Spleen (tissue), 7 donors: ENCODE data around the gene SLC4A4.

Experiments
- POLR2AphosphoS5 ChIP-seq, 3 donors: sonication (generic); formaldehyde crosslinking; IDR thresholded peaks; one replicate each; pipeline ENCODE4 v1.5.1; 2017; ENCODE audit warnings: antibody characterized with exemption in 3 of 3
- TF ChIP-seq, protein P1 (sequence below), 11 experiments: fragments of 200-600 bp in 7 of 11; fragments of 450-650 bp in 4 of 11; sonication (generic) in 4 of 11; IDR thresholded peaks in 8 of 11; conservative IDR thresholded peaks in 3 of 11; 1 replicate in 7 of 11; 2 replicates in 4 of 11; pipeline versions ENCODE4 v1.4.0 to v1.8.0; 2016 to 2021; ENCODE audit warnings: antibody characterized with exemption in 11 of 11, inconsistent platforms in 4 of 11, mild to moderate bottlenecking in 1 of 11
- donor health status: DM: no; HTN: no; CAD: no; lungs with moderate emphysema.
- donor health status: DM: no; HTN: no; CAD: no.
- donor health status: DM: no; HTN: no; CAD: no.

DNA sequence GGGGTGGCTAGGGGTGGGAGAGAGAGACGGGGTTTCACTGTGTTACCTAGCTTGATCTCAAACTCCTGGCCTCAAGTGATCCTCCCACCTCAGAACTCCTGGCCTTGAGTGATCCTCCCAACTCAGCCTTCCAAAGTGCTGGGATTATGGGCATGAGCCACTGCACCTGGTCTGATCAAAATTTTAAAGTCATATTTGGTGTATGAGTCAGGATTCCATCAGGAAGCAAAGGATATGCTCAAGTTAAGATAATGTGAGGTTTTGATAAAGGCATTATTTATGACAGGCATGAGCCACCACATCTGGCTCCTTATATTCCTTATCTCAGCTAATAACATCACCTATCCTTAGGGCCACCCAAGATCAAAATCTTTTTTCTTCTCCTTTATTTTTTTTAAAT, 182.0 kb downstream of the SLC4A4 start:
- no peak for TF ChIP-seq POLR2AphosphoS5 (IDR thresholded peaks at IDR 0.05)
- TF ChIP-seq, protein P1, sequence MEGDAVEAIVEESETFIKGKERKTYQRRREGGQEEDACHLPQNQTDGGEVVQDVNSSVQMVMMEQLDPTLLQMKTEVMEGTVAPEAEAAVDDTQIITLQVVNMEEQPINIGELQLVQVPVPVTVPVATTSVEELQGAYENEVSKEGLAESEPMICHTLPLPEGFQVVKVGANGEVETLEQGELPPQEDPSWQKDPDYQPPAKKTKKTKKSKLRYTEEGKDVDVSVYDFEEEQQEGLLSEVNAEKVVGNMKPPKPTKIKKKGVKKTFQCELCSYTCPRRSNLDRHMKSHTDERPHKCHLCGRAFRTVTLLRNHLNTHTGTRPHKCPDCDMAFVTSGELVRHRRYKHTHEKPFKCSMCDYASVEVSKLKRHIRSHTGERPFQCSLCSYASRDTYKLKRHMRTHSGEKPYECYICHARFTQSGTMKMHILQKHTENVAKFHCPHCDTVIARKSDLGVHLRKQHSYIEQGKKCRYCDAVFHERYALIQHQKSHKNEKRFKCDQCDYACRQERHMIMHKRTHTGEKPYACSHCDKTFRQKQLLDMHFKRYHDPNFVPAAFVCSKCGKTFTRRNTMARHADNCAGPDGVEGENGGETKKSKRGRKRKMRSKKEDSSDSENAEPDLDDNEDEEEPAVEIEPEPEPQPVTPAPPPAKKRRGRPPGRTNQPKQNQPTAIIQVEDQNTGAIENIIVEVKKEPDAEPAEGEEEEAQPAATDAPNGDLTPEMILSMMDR (IDR thresholded peaks at IDR 0.05 in 8 of 11, conservative IDR thresholded peaks at IDR 0.05 in 3 of 11) = no peak
